WTC11 (cell line): ENCODE results near the gene ZNF609. TPM values are rescaled to one million over a fixed set of nuclear protein-coding genes. Genes with fewer than 3 reads are reported as not detected.
A peak's percentile ranks its signal among the peaks of the same experiment; 100 is the strongest.

Source experiments
- ATAC-seq: fragments of 200-7000 bp; cut with Tn5 transposase; 2 replicates; pipeline ENCODE4 v1.10.0; 2021; ENCODE audit warnings: mild to moderate bottlenecking, moderate library complexity
- CTCF ChIA-PET: fragments of 300-600 bp; sonication (Branson Sonifier 250); formaldehyde crosslinking; loops from one replicate; lab custom pipeline; 2021; ENCODE audit warnings: antibody characterized with exemption; lab: Charles Lee
- POLR2A ChIA-PET: fragments of 350-600 bp; sonication (Branson Sonifier 250); formaldehyde crosslinking; loops from one replicate; lab custom pipeline; 2021; ENCODE audit warnings: antibody characterized with exemption; lab: Charles Lee
- DNase-seq: peaks from one replicate; pipeline ENCODE4 v3.0.0; 2021; ENCODE audit warnings: low spot score
- H3K27ac Mint-ChIP-seq: 2 replicates; pipeline ENCODE4 v1.8.0; 2021; ENCODE audit warnings: mixed read lengths
- H3K27me3 Mint-ChIP-seq: 2 replicates; pipeline ENCODE4 v1.8.0; 2021; ENCODE audit warnings: low read depth, mild to moderate bottlenecking, moderate library complexity, mixed read lengths
- H3K36me3 Mint-ChIP-seq: 2 replicates; pipeline ENCODE4 v1.8.0; 2021; ENCODE audit warnings: mixed read lengths
- H3K4me1 Mint-ChIP-seq: 2 replicates; pipeline ENCODE4 v1.8.0; 2022; ENCODE audit warnings: mixed read lengths
- H3K4me3 Mint-ChIP-seq: 2 replicates; pipeline ENCODE4 v1.8.0; 2021; ENCODE audit warnings: mild to moderate bottlenecking, moderate library complexity, mixed read lengths
- H3K9me3 Mint-ChIP-seq: 2 replicates; pipeline ENCODE4 v1.8.0; 2021; ENCODE audit warnings: mixed read lengths
- ATF3 ChIP-seq: sonication (generic); formaldehyde crosslinking; conservative IDR thresholded peaks from 2 replicates; pipeline ENCODE4 v1.8.1; 2022; ENCODE audit warnings: mild to moderate bottlenecking, missing genetic modification reagents
- CREM ChIP-seq: sonication (generic); formaldehyde crosslinking; IDR thresholded peaks from 2 replicates; pipeline ENCODE4 v1.8.1; 2022; ENCODE audit warnings: mild to moderate bottlenecking, missing genetic modification reagents, moderate library complexity
- ELF4 ChIP-seq: sonication (generic); formaldehyde crosslinking; IDR thresholded peaks from 2 replicates; pipeline ENCODE4 v1.8.1; 2022; ENCODE audit warnings: low read depth, mild to moderate bottlenecking, moderate library complexity, missing genetic modification reagents
- ERG ChIP-seq: fragments of 250-450 bp; sonication (Bioruptor Pico); IDR thresholded peaks from 2 replicates; pipeline ENCODE4 v1.8.0; 2021; ENCODE audit warnings: mild to moderate bottlenecking
- GRHL2 ChIP-seq: fragments of 250-450 bp; sonication (Bioruptor Pico); IDR thresholded peaks from 2 replicates; pipeline ENCODE4 v1.8.0; 2022; ENCODE audit warnings: mild to moderate bottlenecking, moderate library complexity; ENCODE audit not compliant: insufficient replicate concordance, severe bottlenecking
- GTF2I ChIP-seq: fragments of 250-450 bp; sonication (Bioruptor Pico); conservative IDR thresholded peaks from 2 replicates; pipeline ENCODE4 v1.4.0; 2021; ENCODE audit warnings: mild to moderate bottlenecking
- JAZF1 ChIP-seq: fragments of 250-450 bp; sonication (Bioruptor Pico); IDR thresholded peaks from 2 replicates; pipeline ENCODE4 v1.9.0; 2021; ENCODE audit warnings: moderate library complexity, mild to moderate bottlenecking, inconsistent platforms
- JUN ChIP-seq: sonication (generic); formaldehyde crosslinking; IDR thresholded peaks from 2 replicates; pipeline ENCODE4 v1.8.0; 2023; ENCODE audit warnings: mild to moderate bottlenecking, missing genetic modification reagents
- MLX ChIP-seq: sonication (generic); formaldehyde crosslinking; IDR thresholded peaks from 2 replicates; pipeline ENCODE4 v1.8.1; 2023; ENCODE audit warnings: mild to moderate bottlenecking, missing genetic modification reagents, moderate library complexity
- NFE2L1 ChIP-seq: sonication (generic); formaldehyde crosslinking; IDR thresholded peaks from 2 replicates; pipeline ENCODE4 v1.8.1; 2023; ENCODE audit warnings: missing genetic modification reagents
- NFYB ChIP-seq: sonication (generic); formaldehyde crosslinking; conservative IDR thresholded peaks from 2 replicates; pipeline ENCODE4 v1.8.0; 2022; ENCODE audit warnings: low read depth, missing genetic modification reagents
- NR1H2 ChIP-seq: sonication (generic); formaldehyde crosslinking; IDR thresholded peaks from 2 replicates; pipeline ENCODE4 v1.9.0; 2021; ENCODE audit warnings: mild to moderate bottlenecking, moderate library complexity, missing genetic modification reagents
- NR2C2 ChIP-seq: sonication (generic); formaldehyde crosslinking; IDR thresholded peaks from 2 replicates; pipeline ENCODE4 v1.8.0; 2022; ENCODE audit warnings: mild to moderate bottlenecking, missing genetic modification reagents
- PRDM15 ChIP-seq: sonication (generic); formaldehyde crosslinking; IDR thresholded peaks from 2 replicates; pipeline ENCODE4 v1.8.0; 2022; ENCODE audit warnings: missing genetic modification reagents
- PREB ChIP-seq: sonication (generic); formaldehyde crosslinking; IDR thresholded peaks from 2 replicates; pipeline ENCODE4 v1.8.1; 2022; ENCODE audit warnings: mild to moderate bottlenecking, missing genetic modification reagents, moderate library complexity, borderline replicate concordance
- RELA ChIP-seq: sonication (generic); formaldehyde crosslinking; IDR thresholded peaks from 2 replicates; pipeline ENCODE4 v1.8.1; 2022; ENCODE audit warnings: missing genetic modification reagents, mild to moderate bottlenecking, borderline replicate concordance
- SMAD4 ChIP-seq: sonication (generic); formaldehyde crosslinking; IDR thresholded peaks from 2 replicates; pipeline ENCODE4 v1.8.0; 2022; ENCODE audit warnings: mild to moderate bottlenecking, missing genetic modification reagents
- STAT6 ChIP-seq: sonication (generic); formaldehyde crosslinking; conservative IDR thresholded peaks from 2 replicates; pipeline ENCODE4 v1.8.1; 2023; ENCODE audit warnings: mild to moderate bottlenecking, low read depth, missing genetic modification reagents, moderate library complexity
- TCF7 ChIP-seq: sonication (generic); formaldehyde crosslinking; IDR thresholded peaks from 2 replicates; pipeline ENCODE4 v1.8.0; 2022; ENCODE audit warnings: mild to moderate bottlenecking, low read depth, missing genetic modification reagents, moderate library complexity
- USF1 ChIP-seq: sonication (generic); formaldehyde crosslinking; IDR thresholded peaks from 2 replicates; pipeline ENCODE4 v1.8.0; 2022; ENCODE audit warnings: mild to moderate bottlenecking, missing genetic modification reagents
- ZBTB21 ChIP-seq: sonication (generic); formaldehyde crosslinking; IDR thresholded peaks from 2 replicates; pipeline ENCODE4 v1.8.1; 2023; ENCODE audit warnings: mild to moderate bottlenecking, missing genetic modification reagents, borderline replicate concordance
- ZNF121 ChIP-seq: sonication (generic); formaldehyde crosslinking; IDR thresholded peaks from 2 replicates; pipeline ENCODE4 v1.8.0; 2023; ENCODE audit warnings: missing genetic modification reagents
- ZNF219 ChIP-seq: sonication (generic); formaldehyde crosslinking; IDR thresholded peaks from 2 replicates; pipeline ENCODE4 v1.8.0; 2023; ENCODE audit warnings: missing genetic modification reagents, mild to moderate bottlenecking, borderline replicate concordance
- ZNF423 ChIP-seq: fragments of 250-450 bp; sonication (Bioruptor Pico); IDR thresholded peaks from 2 replicates; pipeline ENCODE4 v2.1.2; 2022; ENCODE audit warnings: mild to moderate bottlenecking, moderate library complexity
- ZNF671 ChIP-seq: fragments of 250-450 bp; sonication (Bioruptor Pico); IDR thresholded peaks from 2 replicates; pipeline ENCODE4 v1.8.0; 2021; ENCODE audit warnings: mild to moderate bottlenecking
- total RNA-seq: library from RNA; stranded (reverse); gene quantifications from 3 replicates; pipeline ENCODE4 v1.2.3, GENCODE V29; 2021

ZNF609 gene
- total RNA-seq, 1 experiment from 2014 or later: 47.4 TPM

GRCh38 chr15:64425221-64425620 is 35.2 kb upstream of the ZNF609 start:
- Mint-ChIP-seq H3K4me3 (no peak overlapping the region), H3K36me3 (peaks cover 15% of the 10 kb centered on the region; the same call in 1 of the 2 replicates), H3K27ac (no peak overlapping the region), H3K9me3 (no peaks in the 10 kb centered on the region), H3K4me1 (peaks cover 10% of the 10 kb centered on the region), H3K27me3 (peaks cover 36% of the 10 kb centered on the region)
- POLR2A ChIA-PET: no interaction called here
- no peak for DNase-seq
- no peak for TF ChIP-seq NR2C2 (CRISPR knock-in tag)
- no peak for TF ChIP-seq SMAD4 (CRISPR knock-in tag)
- no peak for TF ChIP-seq ZNF121 (CRISPR knock-in tag)
- no peak for TF ChIP-seq MLX (CRISPR knock-in tag)
- no peak for TF ChIP-seq ZBTB21 (CRISPR knock-in tag)
- TF ChIP-seq JAZF1 (CRISPR knock-in tag): no peak
- TF ChIP-seq GRHL2: no peak
- TF ChIP-seq ZNF219 (CRISPR knock-in tag): no peak
- no peak for TF ChIP-seq GTF2I
- TF ChIP-seq PRDM15 (CRISPR knock-in tag): no peak
- no peak for TF ChIP-seq ZNF423 (CRISPR knock-in tag)
- TF ChIP-seq NFYB: no peak
- TF ChIP-seq ELF4 (CRISPR knock-in tag): no peak
- TF ChIP-seq RELA (CRISPR knock-in tag): no peak
- no peak for TF ChIP-seq NFE2L1 (CRISPR knock-in tag)
- TF ChIP-seq USF1 (CRISPR knock-in tag): no peak
- TF ChIP-seq CREM (CRISPR knock-in tag): no peak
- CTCF ChIA-PET: no interaction called here
- no peak for ATAC-seq

- H3K4me3 Mint-ChIP-seq: no peak overlapping the region
- H3K27me3 Mint-ChIP-seq: peaks cover 50% of the 10 kb centered on the region
- no peak overlapping the region for H3K27ac Mint-ChIP-seq
- peaks cover 20% of the 10 kb centered on the region for H3K4me1 Mint-ChIP-seq
- H3K36me3 Mint-ChIP-seq: peaks cover 13% of the 10 kb centered on the region; the same call in 1 of the 2 replicates
- H3K9me3 Mint-ChIP-seq: no peaks in the 10 kb centered on the region
- peak; percentile 38; the same call in 1 of the 2 replicates for ATAC-seq
- DNase-seq: no peak
- ChIA-PET POLR2A (no interaction called here), CTCF (interaction anchor here (0.5 to 2.3 kb wide), 3 partner anchors 223 to 263 kb away, joined by 4 to 11 read pairs (median 5); no protein-coding TSS in a partner anchor)
- TF ChIP-seq PREB (CRISPR knock-in tag) (no peak), TCF7 (CRISPR knock-in tag) (no peak), ATF3 (CRISPR knock-in tag) (no peak), STAT6 (CRISPR knock-in tag) (no peak), NR1H2 (CRISPR knock-in tag) (no peak), NFYB (no peak), ZNF671 (CRISPR knock-in tag) (no peak), JUN (CRISPR knock-in tag) (no peak), GRHL2 (no peak), NFE2L1 (CRISPR knock-in tag) (no peak), ERG (CRISPR knock-in tag) (no peak)
These were observed 33.4 kb upstream of the ZNF609 start for GRCh38 chr15:64426845-64427465.
